ENCODE data around the gene ELK4. TPM values are rescaled to one million over a fixed set of nuclear protein-coding genes. Genes with fewer than 3 reads are reported as not detected.
A peak's percentile ranks its signal among the peaks of the same experiment; 100 is the strongest.

The ELK4 gene
- total and polyA plus RNA-seq, 2 of the 4 experiments (the other 2 are of a cell fraction), result 4.6 to 11.3 TPM

GRCh38 chr1:205658943-205659581, 27.3 kb upstream of the ELK4 start:
- Histone ChIP-seq H3K9ac (ENCODE audit: low read depth, low read length) (no peak overlapping the region), H3K9me3 (ENCODE audit: control insufficient read depth, insufficient read depth, low read length) (no peaks in the 10 kb centered on the region), H2BK120ac (ENCODE audit: low read depth, low read length) (no peak overlapping the region), H3K36me3 (ENCODE audit: control insufficient read depth, insufficient read depth, low read length) (no peaks in the 10 kb centered on the region), H3K18ac (ENCODE audit: low read depth, low read length) (no peak overlapping the region), H2AK9ac (replicated peaks; ENCODE audit: low read depth, low read length, poor library complexity) (peak overlapping the region; percentile 77), H4K91ac (ENCODE audit: insufficient read depth, low read depth, low read length) (no peak overlapping the region), H2BK20ac (ENCODE audit: low read depth, low read length) (no peak overlapping the region), H3K27ac (ENCODE audit: insufficient read depth, low read length) (no peak overlapping the region), H3K9me1 (ENCODE audit: insufficient read depth, low read length) (0 out of 2 replicates have a peak, but pooled peaks cover 4% of the 10 kb centered on the region), H2AK5ac (ENCODE audit: low read depth, low read length) (no peak overlapping the region), H2BK5ac (ENCODE audit: low read depth, low read length, poor library complexity, severe bottlenecking) (no peak overlapping the region), H2AFZ (replicated peaks; ENCODE audit: low read length, poor library complexity) (peak overlapping the region; percentile 55), H3K56ac (ENCODE audit: extremely low read depth, insufficient read depth, low read length) (no peak overlapping the region), H4K5ac (ENCODE audit: low read depth, low read length) (no peak overlapping the region), H3K79me1 (ENCODE audit: low read depth in 1 of 2, low read length in 2 of 2) (peaks cover 0 to 3% of the 10 kb centered on the region in 2 experiments; a peak in 1 of 4 replicates), H3K14ac (replicated peaks; ENCODE audit: low read depth, low read length) (no peak overlapping the region), H3K4me1 (ENCODE audit: control insufficient read depth, insufficient read depth, low read length) (no peaks in the 10 kb centered on the region; the same call in 1 of the 2 replicates), H3K27me3 (ENCODE audit: control insufficient read depth, insufficient read depth, low read length) (no peaks in the 10 kb centered on the region), H3K4me3 (ENCODE audit: insufficient read depth, low read depth, low read length) (no peak overlapping the region), H4K20me1 (ENCODE audit: insufficient read depth, low read length) (no peaks in the 10 kb centered on the region; the same call in 1 of the 2 replicates), H3K4ac (ENCODE audit: low read depth, low read length) (no peak overlapping the region; the same call in 1 of the 2 replicates), H3K4me2 (ENCODE audit: low read depth, low read length) (no peak overlapping the region), H3K23ac (ENCODE audit: low read depth, low read length) (no peak overlapping the region), H2BK15ac (ENCODE audit: low read depth, low read length) (no peak overlapping the region), H4K8ac (ENCODE audit: low read depth in 2 of 2, low read length in 2 of 2) (no peak overlapping the region)
- dilution Hi-C loops (cut with HindIII; ENCODE audit: low sequenced_read_pairs, unreplicated experiment) (no loop called here), intact Hi-C loops (cut with micrococcal nuclease) (loop anchor here (1.0 to 10.0 kb wide), 5 partner anchors 52 to 446 kb away; partner anchors contain the start of gene KLHDC8A), in situ Hi-C loops (cut with MboI; ENCODE audit: low sequenced_read_pairs) (loop anchor here (5.0 to 25.0 kb wide), 5 partner anchors 67 to 453 kb away; partner anchors contain the start of gene AVPR1B)
- peak; percentile 90 for TF ChIP-seq SMC3 (IDR thresholded peaks at IDR 0.05; ENCODE audit: low read depth, low read length)
- TF ChIP-seq CTCF (conservative IDR thresholded peaks at IDR 0.05; ENCODE audit: low read depth, low read length), result peak; percentile 91
- peak; percentile 82; the same call in 1 of the 2 replicates for TF ChIP-seq MAZ (IDR thresholded peaks at IDR 0.05; ENCODE audit: borderline replicate concordance, low read depth, low read length)
- TF ChIP-seq BHLHE40 (IDR thresholded peaks at IDR 0.05; ENCODE audit: low read depth, low read length), result no peak
- no peak for TF ChIP-seq ELK1 (IDR thresholded peaks at IDR 0.05; ENCODE audit: borderline replicate concordance, low read depth, low read length)
- TF ChIP-seq RAD21 (IDR thresholded peaks at IDR 0.05; ENCODE audit: low read length), result peak; percentile 89
- POLR2A ChIA-PET (ENCODE audit: unreplicated experiment), result no interaction called here
- ATAC-seq (ENCODE audit: low read depth), result peak; percentile 88
- 52% methylated on average over 11 of the region's 20 CpGs; no CpG with 5 or more reads in 1 of the 2 experiments for WGBS, 2 experiments (ENCODE audit: extremely low coverage in 2 of 2, insufficient read length in 1 of 2)
- CTCF ChIA-PET, result interaction anchor here (0.5 to 9.3 kb wide), 23 partner anchors 9 to 340 kb away, joined by 3 to 156 read pairs (median 4); partner anchors contain the start of gene RAB29
- DNase-seq, result peak; percentile 53
- BruUV-seq (replicated peaks), result no TSS peak
